Activated CD8-positive, alpha-beta memory T cell treated with anti-CD3 and anti-CD28 coated beads, Interleukin-2, amount 10 ng/mL, durations not matched to agents 7 days and 5 days (primary cell): Measurements from ENCODE around the gene BUB3. TPM values are rescaled to one million over a fixed set of nuclear protein-coding genes. Genes with fewer than 3 reads are reported as not detected.
"Not testable (repeated sequence)": the region's sequence is repeated elsewhere in the genome, so short reads cannot be mapped to it uniquely, and the experiment has no call there.

ENCODE experiments used
- ATAC-seq: fragments of 150-1000 bp; cut with Tn5 transposase; one replicate; pipeline ENCODE4 v1.10.0; 2021; ENCODE audit warnings: moderate library complexity
- CTCF ChIA-PET: fragments of 350-600 bp; sonication (Branson Sonifier 250); formaldehyde crosslinking; loops from one replicate; lab custom pipeline; 2021; ENCODE audit warnings: antibody characterized with exemption; lab: Charles Lee
- DNase-seq: peaks from one replicate; pipeline ENCODE4 v3.0.0-alpha.2; 2020
- H3K27ac Mint-ChIP-seq: one replicate; pipeline ENCODE4 v1.8.0; 2021; ENCODE audit warnings: mild to moderate bottlenecking, mixed read lengths
- H3K27me3 Mint-ChIP-seq: one replicate; pipeline ENCODE4 v1.8.0; 2021; ENCODE audit warnings: mixed read lengths
- H3K36me3 Mint-ChIP-seq: one replicate; pipeline ENCODE4 v1.8.0; 2021; ENCODE audit warnings: mild to moderate bottlenecking, mixed read lengths
- H3K4me1 Mint-ChIP-seq: one replicate; pipeline ENCODE4 v1.8.0; 2021; ENCODE audit warnings: mixed read lengths
- H3K4me3 Mint-ChIP-seq: one replicate; pipeline ENCODE4 v1.8.0; 2021; ENCODE audit warnings: mild to moderate bottlenecking, moderate library complexity, mixed read lengths
- H3K9me3 Mint-ChIP-seq: one replicate; pipeline ENCODE4 v1.8.0; 2022; ENCODE audit warnings: low read depth, mixed read lengths
- total RNA-seq, 2 experiments: library from RNA; stranded (reverse); gene quantifications; one replicate each; pipeline ENCODE4 v1.2.3, GENCODE V29; 2021

Gene BUB3
- total RNA-seq, 2 experiments from 2014 or later: 282 to 319 TPM

DNA sequence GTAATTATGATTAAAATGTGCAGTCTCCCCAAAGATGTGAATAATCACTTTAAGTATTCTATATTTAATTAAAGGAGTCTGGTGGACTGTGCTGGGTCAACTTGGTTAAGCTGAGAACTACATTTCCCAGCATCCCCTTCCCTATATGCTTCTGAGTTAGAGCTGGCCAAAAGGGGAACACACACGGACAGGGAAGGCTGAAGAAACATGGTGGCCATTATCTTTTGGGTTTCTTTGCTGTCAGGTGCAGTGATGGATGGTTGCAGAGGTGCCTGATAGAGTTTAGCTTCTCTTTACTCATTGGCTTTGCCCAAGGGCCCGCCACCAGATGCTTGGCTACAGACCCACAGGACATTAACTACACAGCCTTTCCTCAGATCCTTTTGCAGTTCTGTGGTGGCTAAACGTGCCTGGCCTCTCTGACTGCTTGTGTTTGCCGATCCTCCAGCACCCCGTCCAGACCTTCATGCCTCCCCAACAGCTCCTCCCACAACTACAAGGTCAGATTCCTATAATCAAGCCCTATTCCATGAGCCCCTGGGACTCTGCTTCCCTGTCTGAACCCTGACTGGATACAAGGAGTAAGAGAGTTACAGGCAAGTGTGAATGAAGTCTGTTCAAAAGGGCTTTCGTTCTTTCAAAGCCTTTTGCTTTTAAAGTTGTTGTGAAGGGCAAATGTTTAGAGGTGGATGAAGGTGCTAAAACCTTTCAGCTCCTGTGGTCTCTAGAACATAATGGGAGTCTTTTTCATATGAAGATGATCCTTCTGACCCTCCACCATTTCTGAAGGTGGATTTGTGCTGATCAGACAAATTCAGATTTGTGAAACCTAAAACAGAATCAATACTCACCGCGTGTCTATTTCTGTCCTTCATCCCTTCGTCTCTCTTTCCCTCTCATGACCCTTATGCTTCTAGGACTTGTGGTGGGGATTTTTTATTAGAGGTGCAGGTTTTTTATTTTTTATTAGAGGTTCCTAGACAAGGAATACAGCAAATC lies 21.5 kb downstream of the BUB3 start:
- no peak overlapping the region for H3K27ac Mint-ChIP-seq
- peaks cover 6% of the 10 kb centered on the region for H3K4me1 Mint-ChIP-seq
- ATAC-seq: no peak
- H3K27me3 Mint-ChIP-seq: no peaks in the 10 kb centered on the region
- H3K4me3 Mint-ChIP-seq: no peak overlapping the region
- H3K36me3 Mint-ChIP-seq: peaks cover 72% of the 10 kb centered on the region
- CTCF ChIA-PET: interaction anchor here (0.7 kb wide), 1 partner anchor 70 kb away, joined by 3 read pairs; no protein-coding TSS in a partner anchor
- peaks cover 2% of the 10 kb centered on the region for H3K9me3 Mint-ChIP-seq
- DNase-seq: no peak

GRCh38 chr10:123178390-123178789 lies 24.2 kb downstream of the BUB3 start:
- peaks cover 61% of the 10 kb centered on the region for H3K36me3 Mint-ChIP-seq
- ATAC-seq, H3K9me3 Mint-ChIP-seq, DNase-seq, H3K27me3 Mint-ChIP-seq, H3K4me3 Mint-ChIP-seq, H3K27ac Mint-ChIP-seq, H3K4me1 Mint-ChIP-seq, CTCF ChIA-PET: not testable (repeated sequence)

DNA sequence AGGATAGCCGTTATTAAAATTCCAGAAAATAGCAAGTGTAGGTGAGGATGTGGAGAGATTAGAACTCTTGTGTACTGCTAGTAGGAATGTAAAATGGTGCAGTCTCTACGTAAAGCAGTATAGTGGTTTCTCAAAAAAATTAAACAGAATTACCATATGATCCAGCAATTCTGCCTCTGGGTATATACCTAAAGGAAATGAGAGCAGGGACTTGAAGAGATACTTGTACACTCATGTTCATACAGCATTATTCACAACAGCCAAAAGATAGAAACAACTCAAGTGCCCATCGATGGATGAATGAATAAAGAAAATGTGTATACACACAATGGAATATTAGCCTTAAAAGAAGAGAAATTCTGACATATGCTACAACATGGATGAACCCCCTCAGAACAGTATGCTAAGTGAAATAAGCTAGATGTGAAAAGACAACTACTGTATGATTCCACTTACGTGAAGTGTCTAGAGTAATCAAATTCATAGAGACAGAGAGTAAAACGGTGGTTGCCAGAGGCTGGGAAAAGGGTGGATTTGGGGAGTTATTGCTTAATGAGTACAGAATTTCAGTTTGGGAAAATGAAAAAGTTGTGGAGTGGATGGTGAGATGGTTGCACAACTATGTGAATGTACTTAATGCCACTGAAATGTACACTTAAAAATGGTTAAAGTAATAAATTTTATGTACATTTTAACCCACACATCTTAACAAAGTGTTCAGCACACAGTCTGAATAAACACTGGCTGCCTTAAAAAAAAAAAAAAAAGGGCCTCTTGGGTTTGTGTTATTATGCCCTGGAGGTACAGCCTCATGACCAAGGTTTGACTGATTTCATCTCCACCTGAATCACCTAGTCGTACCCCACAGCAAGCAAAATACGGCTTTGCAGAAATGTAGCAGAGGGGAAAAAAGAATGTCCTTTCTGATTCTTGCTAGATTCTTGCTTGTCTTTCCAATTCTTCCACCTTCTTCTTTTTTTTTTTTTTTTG lies 26.2 kb downstream of the BUB3 start:
- CTCF ChIA-PET: no interaction called here
- H3K27ac Mint-ChIP-seq: no peak overlapping the region
- peaks cover 63% of the 10 kb centered on the region for H3K36me3 Mint-ChIP-seq

DNA sequence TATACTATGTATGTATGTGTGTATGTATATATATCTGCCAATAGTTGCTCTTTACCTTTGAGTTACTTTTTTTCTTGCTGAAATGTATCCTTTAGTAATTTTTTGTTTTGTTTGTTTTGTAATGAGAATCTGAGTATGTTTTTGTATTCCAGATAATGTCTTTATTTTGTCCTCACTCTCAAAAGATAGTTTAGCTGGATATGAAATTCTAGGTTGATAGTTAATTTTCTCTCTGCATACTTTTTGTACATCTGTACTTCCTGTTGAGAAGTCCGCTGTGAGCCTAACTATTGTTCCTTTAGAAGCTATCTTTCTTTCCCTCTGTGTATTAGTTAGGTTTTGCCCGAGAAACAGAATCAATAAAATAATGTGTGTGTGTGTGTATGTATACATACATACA lies 29.5 kb downstream of the BUB3 start:
- Mint-ChIP-seq H3K9me3 (peaks cover 12% of the 10 kb centered on the region), H3K4me3 (no peak overlapping the region), H3K27me3 (no peaks in the 10 kb centered on the region), H3K27ac (no peak overlapping the region), H3K36me3 (peaks cover 58% of the 10 kb centered on the region), H3K4me1 (no peaks in the 10 kb centered on the region)
- no peak for ATAC-seq
- no peak for DNase-seq
- CTCF ChIA-PET: no interaction called here

More for the DNA sequence above, 26.2 kb downstream of the BUB3 start:
- no peak overlapping the region for H3K4me3 Mint-ChIP-seq
- no peaks in the 10 kb centered on the region for H3K27me3 Mint-ChIP-seq
- ATAC-seq (no peak), DNase-seq (no peak)
- peaks cover 13% of the 10 kb centered on the region for H3K9me3 Mint-ChIP-seq
- H3K4me1 Mint-ChIP-seq: no peaks in the 10 kb centered on the region

DNA sequence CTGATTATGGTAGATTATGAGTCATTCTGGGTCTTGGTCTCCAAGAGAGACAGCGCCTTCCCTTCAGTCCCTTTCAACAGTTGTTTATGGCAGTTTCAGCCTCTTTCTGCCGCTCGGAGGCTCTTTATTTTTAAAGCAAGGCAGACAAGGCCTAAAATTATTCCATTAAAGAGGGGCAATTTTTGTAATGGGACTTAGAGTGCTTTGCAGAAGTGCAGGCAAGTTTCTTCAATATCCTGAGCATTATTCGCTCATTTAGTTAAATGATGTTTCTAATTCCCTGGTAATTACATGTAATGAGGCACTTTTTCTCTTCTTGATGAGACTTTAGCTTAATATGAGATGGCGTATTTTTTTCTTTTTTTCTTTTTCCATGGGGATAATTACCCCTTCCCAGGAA lies 33.6 kb downstream of the BUB3 start:
- Mint-ChIP-seq H3K4me1 (no peaks in the 10 kb centered on the region), H3K27me3 (no peaks in the 10 kb centered on the region), H3K9me3 (peaks cover 12% of the 10 kb centered on the region), H3K27ac (no peak overlapping the region), H3K36me3 (peaks cover 54% of the 10 kb centered on the region), H3K4me3 (no peak overlapping the region)
- ATAC-seq: no peak
- DNase-seq: no peak
- CTCF ChIA-PET: no interaction called here

DNA sequence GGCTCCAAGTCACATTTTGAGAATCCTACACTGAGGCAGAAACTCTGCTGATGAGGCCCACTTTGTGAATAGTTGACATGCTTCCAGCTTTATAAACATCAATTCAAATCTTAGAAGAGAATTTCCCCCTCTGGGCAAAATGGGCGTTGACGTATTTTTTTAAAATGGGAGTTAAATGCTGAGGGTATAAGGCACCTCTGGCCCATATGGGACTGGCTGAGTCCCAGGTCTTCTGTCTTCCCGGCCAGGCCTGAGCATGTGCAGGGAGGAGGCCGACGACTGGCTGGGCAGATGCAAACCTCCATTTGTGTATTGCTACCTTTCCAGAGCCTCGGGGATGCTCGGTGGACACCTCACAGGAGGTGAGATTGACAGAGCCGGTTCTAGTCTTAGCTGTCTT lies 37.7 kb downstream of the BUB3 start:
- H3K27me3 Mint-ChIP-seq: no peaks in the 10 kb centered on the region
- DNase-seq (no peak), ATAC-seq (no peak)
- CTCF ChIA-PET: no interaction called here
- no peak overlapping the region for H3K4me3 Mint-ChIP-seq
- H3K4me1 Mint-ChIP-seq: no peaks in the 10 kb centered on the region
- H3K27ac Mint-ChIP-seq: no peak overlapping the region
- no peaks in the 10 kb centered on the region for H3K9me3 Mint-ChIP-seq
- H3K36me3 Mint-ChIP-seq: peaks cover 21% of the 10 kb centered on the region

- Mint-ChIP-seq H3K4me1 (peaks cover 2% of the 10 kb centered on the region), H3K9me3 (peaks cover 2% of the 10 kb centered on the region), H3K36me3 (peaks cover 13% of the 10 kb centered on the region), H3K27me3 (no peaks in the 10 kb centered on the region), H3K4me3 (no peak overlapping the region), H3K27ac (no peak overlapping the region)
- DNase-seq (no peak), ATAC-seq (no peak)
- CTCF ChIA-PET: no interaction called here
These were observed 39.9 kb downstream of the BUB3 start for GRCh38 chr10:123194056-123194455.

GRCh38 chr10:123200531-123200930 lies 46.3 kb downstream of the BUB3 start:
- H3K4me1 Mint-ChIP-seq: peaks cover 3% of the 10 kb centered on the region
- CTCF ChIA-PET: interaction anchor here (0.5 kb wide), 1 partner anchor 16 kb away, joined by 3 read pairs; no protein-coding TSS in a partner anchor
- H3K9me3 Mint-ChIP-seq: peaks cover 2% of the 10 kb centered on the region
- no peak overlapping the region for H3K4me3 Mint-ChIP-seq
- ATAC-seq (no peak), DNase-seq (no peak)
- H3K27me3 Mint-ChIP-seq: no peaks in the 10 kb centered on the region
- no peak overlapping the region for H3K27ac Mint-ChIP-seq
- H3K36me3 Mint-ChIP-seq: peaks cover 14% of the 10 kb centered on the region

DNA sequence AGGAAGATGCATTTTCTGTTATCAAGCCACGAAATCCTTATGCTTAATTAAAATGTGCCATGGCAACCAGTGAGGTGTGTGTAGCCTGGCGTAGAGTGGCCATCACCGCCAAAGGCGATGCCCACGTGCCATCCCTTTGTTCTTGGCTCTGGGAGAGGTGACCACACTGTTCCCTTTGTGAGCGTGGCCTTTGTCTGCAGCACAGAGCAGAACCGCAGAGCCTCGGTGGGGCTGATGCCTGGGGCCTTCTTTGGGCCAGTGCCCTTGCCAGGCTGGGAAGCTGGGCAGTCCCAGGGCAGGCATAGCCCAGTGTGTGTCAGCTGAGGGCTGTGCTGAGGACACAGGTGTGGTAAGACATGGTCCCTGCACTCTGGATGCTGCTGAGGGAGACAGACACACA lies 48.3 kb downstream of the BUB3 start:
- Mint-ChIP-seq H3K4me3 (no peak overlapping the region), H3K27ac (no peak overlapping the region), H3K9me3 (peaks cover 2% of the 10 kb centered on the region), H3K27me3 (no peaks in the 10 kb centered on the region), H3K4me1 (peaks cover 8% of the 10 kb centered on the region), H3K36me3 (peaks cover 11% of the 10 kb centered on the region)
- DNase-seq (peak; percentile 31), ATAC-seq (no peak)
- CTCF ChIA-PET: no interaction called here

GRCh38 chr10:123203393-123204126 lies 49.4 kb downstream of the BUB3 start:
- CTCF ChIA-PET: no interaction called here
- no peak overlapping the region for H3K4me3 Mint-ChIP-seq
- H3K27ac Mint-ChIP-seq: no peak overlapping the region
- H3K27me3 Mint-ChIP-seq: no peaks in the 10 kb centered on the region
- ATAC-seq (no peak), DNase-seq (peak; percentile 8)
- peaks cover 6% of the 10 kb centered on the region for H3K4me1 Mint-ChIP-seq
- H3K9me3 Mint-ChIP-seq: peaks cover 5% of the 10 kb centered on the region
- H3K36me3 Mint-ChIP-seq: peaks cover 18% of the 10 kb centered on the region

DNA sequence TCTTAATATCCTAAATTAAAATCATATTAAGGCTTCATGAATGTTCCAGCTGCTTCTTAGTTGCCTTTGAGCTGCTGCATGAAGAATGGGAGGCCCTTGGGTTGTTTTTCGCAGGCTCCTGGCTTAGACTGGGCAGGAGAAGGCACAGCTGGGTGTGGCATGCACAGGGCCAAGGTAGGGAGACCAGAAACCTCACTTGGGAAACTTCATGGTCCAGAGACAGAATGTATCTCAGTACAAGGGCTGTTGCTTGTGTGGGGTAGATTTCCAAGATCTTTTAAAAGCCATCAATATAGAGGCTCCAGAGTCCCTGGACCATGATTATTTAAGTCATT lies 49.9 kb downstream of the BUB3 start:
- H3K27me3 Mint-ChIP-seq: no peaks in the 10 kb centered on the region
- peaks cover 18% of the 10 kb centered on the region for H3K36me3 Mint-ChIP-seq
- DNase-seq (peak; percentile 12), ATAC-seq (no peak)
- CTCF ChIA-PET: no interaction called here
- no peak overlapping the region for H3K4me3 Mint-ChIP-seq
- H3K9me3 Mint-ChIP-seq: peaks cover 5% of the 10 kb centered on the region
- no peak overlapping the region for H3K27ac Mint-ChIP-seq
- H3K4me1 Mint-ChIP-seq: peaks cover 6% of the 10 kb centered on the region

DNA sequence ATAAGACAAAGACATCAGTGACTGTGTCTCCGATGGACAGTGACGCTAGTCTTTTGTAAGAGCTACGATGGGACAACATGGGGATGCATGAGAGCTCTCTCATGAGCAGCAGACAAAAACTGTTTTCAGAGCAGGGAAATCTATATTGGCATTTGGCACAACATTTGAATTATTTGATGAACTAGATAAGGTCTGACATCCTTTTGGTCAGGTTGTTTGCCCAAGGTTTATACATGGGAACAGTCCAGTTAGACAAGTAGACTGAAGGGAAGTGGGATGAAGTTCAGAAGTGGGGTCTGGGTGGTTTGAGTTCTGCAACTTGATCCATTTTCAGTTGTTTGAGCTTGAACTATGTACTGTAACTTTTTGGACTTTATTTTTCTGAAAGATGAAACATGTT lies 50.8 kb downstream of the BUB3 start:
- Mint-ChIP-seq H3K9me3 (peaks cover 5% of the 10 kb centered on the region), H3K36me3 (peaks cover 23% of the 10 kb centered on the region), H3K27me3 (no peaks in the 10 kb centered on the region), H3K4me1 (peaks cover 6% of the 10 kb centered on the region), H3K27ac (no peak overlapping the region), H3K4me3 (no peak overlapping the region)
- CTCF ChIA-PET: no interaction called here
- ATAC-seq (no peak), DNase-seq (no peak)

- H3K27ac Mint-ChIP-seq: no peak overlapping the region
- CTCF ChIA-PET: interaction anchor here (1.1 kb wide), 1 partner anchor 61 kb away, joined by 3 read pairs; no protein-coding TSS in a partner anchor
- no peaks in the 10 kb centered on the region for H3K4me1 Mint-ChIP-seq
- DNase-seq (peak; percentile 11), ATAC-seq (no peak)
- no peak overlapping the region for H3K4me3 Mint-ChIP-seq
- peaks cover 25% of the 10 kb centered on the region for H3K36me3 Mint-ChIP-seq
- H3K9me3 Mint-ChIP-seq: peaks cover 10% of the 10 kb centered on the region
- no peaks in the 10 kb centered on the region for H3K27me3 Mint-ChIP-seq
These were observed 57.9 kb downstream of the BUB3 start for GRCh38 chr10:123212063-123212462.
